MM.1S (cell line): ENCODE measurements around the gene NUMA1.

ENCODE experiments used
- DNase-seq: peaks from one replicate; pipeline ENCODE4 v3.0.0-alpha.2; 2015
- H2AFZ ChIP-seq: fragments of 300-600 bp; sonication (generic); 2 replicates; pipeline ENCODE4 v1.6.0; 2016; ENCODE audit warnings: antibody characterized with exemption, low read length
- H3F3A ChIP-seq: fragments of 300-600 bp; sonication (generic); 2 replicates; pipeline ENCODE4 v1.6.1; 2016; ENCODE audit warnings: mild to moderate bottlenecking, antibody characterized with exemption, low read length, moderate library complexity, mixed read lengths; ENCODE audit not compliant: insufficient read depth
- H3K27ac ChIP-seq: fragments of 300-600 bp; sonication (generic); 2 replicates; pipeline ENCODE4 v1.5.1; 2016; ENCODE audit warnings: mild to moderate bottlenecking, low read length
- H3K27me3 ChIP-seq: fragments of 300-600 bp; sonication (generic); replicated peaks from 2 replicates; pipeline ENCODE4 v1.6.0; 2016; ENCODE audit warnings: low read length; ENCODE audit not compliant: insufficient read depth
- H3K36me3 ChIP-seq: fragments of 300-600 bp; sonication (generic); replicated peaks from 2 replicates; pipeline ENCODE4 v1.6.1; 2016; ENCODE audit warnings: mild to moderate bottlenecking, low read length, mixed read lengths; ENCODE audit not compliant: insufficient read depth
- H3K4me1 ChIP-seq: fragments of 300-600 bp; sonication (generic); 2 replicates; pipeline ENCODE4 v1.6.1; 2016; ENCODE audit warnings: low read length, mixed read lengths
- H3K4me2 ChIP-seq: fragments of 300-600 bp; sonication (generic); 2 replicates; pipeline ENCODE4 v1.6.0; 2016; ENCODE audit warnings: low read depth, low read length
- H3K4me3 ChIP-seq: fragments of 300-600 bp; sonication (generic); 2 replicates; pipeline ENCODE4 v1.5.1; 2016; ENCODE audit warnings: low read length, mixed read lengths
- H3K79me2 ChIP-seq: fragments of 300-600 bp; sonication (generic); 2 replicates; pipeline ENCODE4 v1.6.1; 2016; ENCODE audit warnings: mixed run types, low read length, mixed read lengths
- H3K9ac ChIP-seq: fragments of 300-600 bp; sonication (generic); 2 replicates; pipeline ENCODE4 v1.6.1; 2016; ENCODE audit warnings: low read length, mixed read lengths
- H3K9me2 ChIP-seq: fragments of 300-600 bp; sonication (generic); replicated peaks from 2 replicates; pipeline ENCODE4 v1.6.1; 2016; ENCODE audit warnings: mild to moderate bottlenecking, low read length, mixed read lengths; ENCODE audit not compliant: insufficient read depth
- H3K9me3 ChIP-seq: fragments of 300-600 bp; sonication (generic); replicated peaks from 2 replicates; pipeline ENCODE4 v1.6.1; 2016; ENCODE audit warnings: mild to moderate bottlenecking, low read length, mixed read lengths; ENCODE audit not compliant: insufficient read depth
- H4K20me1 ChIP-seq: fragments of 300-600 bp; sonication (generic); 2 replicates; pipeline ENCODE4 v1.6.1; 2016; ENCODE audit warnings: mild to moderate bottlenecking, low read length, moderate library complexity, mixed read lengths; ENCODE audit not compliant: insufficient read depth
- CTCF ChIP-seq: fragments of 300-600 bp; sonication (generic); IDR thresholded peaks from 2 replicates; pipeline ENCODE4 v1.5.1; 2016; ENCODE audit warnings: antibody characterized with exemption, low read length, mixed read lengths
- EZH2 ChIP-seq: fragments of 300-600 bp; sonication (generic); optimal IDR thresholded peaks from 2 replicates; pipeline ENCODE3; 2017; ENCODE audit warnings: low read depth, mild to moderate bottlenecking, antibody characterized with exemption, low read length, mixed read lengths
- EZH2phosphoT487 ChIP-seq: fragments of 300-600 bp; sonication (generic); IDR thresholded peaks from 2 replicates; pipeline ENCODE4 v1.6.1; 2018; ENCODE audit warnings: antibody characterized with exemption, low read length

NUMA1 gene

GRCh38 chr11:72036687-72037086 lies 43.7 kb downstream of the NUMA1 start:
- H3K4me1 ChIP-seq, result peaks cover 29% of the 10 kb centered on the region
- no peak overlapping the region for H3K9ac ChIP-seq
- H3F3A ChIP-seq, result peaks cover 10% of the 10 kb centered on the region
- no peak overlapping the region for H3K4me2 ChIP-seq
- H2AFZ ChIP-seq, result no peak overlapping the region
- H4K20me1 ChIP-seq, result 0 out of 2 replicates have a peak, but pooled peaks cover 3% of the 10 kb centered on the region
- H3K27ac ChIP-seq, result no peak overlapping the region
- no peak overlapping the region for H3K4me3 ChIP-seq
- DNase-seq, result no peak
- TF ChIP-seq EZH2 (no peak), CTCF (no peak), EZH2phosphoT487 (no peak)
- H3K9me2 ChIP-seq, result no peaks in the 10 kb centered on the region
- peaks cover 4% of the 10 kb centered on the region; the same call in 1 of the 2 replicates for H3K36me3 ChIP-seq
- no peaks in the 10 kb centered on the region for H3K9me3 ChIP-seq
- no peaks in the 10 kb centered on the region for H3K27me3 ChIP-seq
- H3K79me2 ChIP-seq, result peaks cover 91% of the 10 kb centered on the region

GRCh38 chr11:72030472-72031045 lies 49.8 kb downstream of the NUMA1 start:
- H3K4me3 ChIP-seq, result no peak overlapping the region
- peaks cover 87% of the 10 kb centered on the region for H3K79me2 ChIP-seq
- H3K4me1 ChIP-seq, result peaks cover 3% of the 10 kb centered on the region; the same call in 1 of the 2 replicates
- H3F3A ChIP-seq, result no peaks in the 10 kb centered on the region
- H3K4me2 ChIP-seq, result no peak overlapping the region
- DNase-seq, result no peak
- no peak overlapping the region for H3K27ac ChIP-seq
- H3K9ac ChIP-seq, result no peak overlapping the region
- H3K9me2 ChIP-seq, result no peaks in the 10 kb centered on the region
- peaks cover 6% of the 10 kb centered on the region; the same call in 1 of the 2 replicates for H3K36me3 ChIP-seq
- no peaks in the 10 kb centered on the region for H3K27me3 ChIP-seq
- no peak overlapping the region for H2AFZ ChIP-seq
- TF ChIP-seq CTCF (no peak), EZH2phosphoT487 (no peak)
- H4K20me1 ChIP-seq, result no peaks in the 10 kb centered on the region
- H3K9me3 ChIP-seq, result no peaks in the 10 kb centered on the region

- no peaks in the 10 kb centered on the region for H3K9me2 ChIP-seq
- no peak for DNase-seq
- H3K27ac ChIP-seq, result no peak overlapping the region
- no peak for TF ChIP-seq CTCF
- TF ChIP-seq EZH2phosphoT487, result no peak
- no peak for TF ChIP-seq EZH2
- no peaks in the 10 kb centered on the region for H4K20me1 ChIP-seq
- H2AFZ ChIP-seq, result no peak overlapping the region
- no peaks in the 10 kb centered on the region for H3K9me3 ChIP-seq
- H3K9ac ChIP-seq, result no peak overlapping the region
- no peak overlapping the region for H3K4me2 ChIP-seq
- H3K4me1 ChIP-seq, result no peaks in the 10 kb centered on the region
- H3F3A ChIP-seq, result no peaks in the 10 kb centered on the region
- H3K36me3 ChIP-seq, result peaks cover 24% of the 10 kb centered on the region
- H3K27me3 ChIP-seq, result no peaks in the 10 kb centered on the region
- no peak overlapping the region for H3K4me3 ChIP-seq
- H3K79me2 ChIP-seq, result peaks cover 74% of the 10 kb centered on the region
Observed at GRCh38 chr11:72026090-72026489, 54.3 kb downstream of the NUMA1 start.
